ENCODE data around the gene CYBA. TPM values are rescaled to one million over a fixed set of nuclear protein-coding genes. Genes with fewer than 3 reads are reported as not detected.

The CYBA gene
- total and polyA plus RNA-seq, 2 donors (not counting 1 experiment from before 2014, with no cell fraction given), result 701 to 1,336 TPM

DNA sequence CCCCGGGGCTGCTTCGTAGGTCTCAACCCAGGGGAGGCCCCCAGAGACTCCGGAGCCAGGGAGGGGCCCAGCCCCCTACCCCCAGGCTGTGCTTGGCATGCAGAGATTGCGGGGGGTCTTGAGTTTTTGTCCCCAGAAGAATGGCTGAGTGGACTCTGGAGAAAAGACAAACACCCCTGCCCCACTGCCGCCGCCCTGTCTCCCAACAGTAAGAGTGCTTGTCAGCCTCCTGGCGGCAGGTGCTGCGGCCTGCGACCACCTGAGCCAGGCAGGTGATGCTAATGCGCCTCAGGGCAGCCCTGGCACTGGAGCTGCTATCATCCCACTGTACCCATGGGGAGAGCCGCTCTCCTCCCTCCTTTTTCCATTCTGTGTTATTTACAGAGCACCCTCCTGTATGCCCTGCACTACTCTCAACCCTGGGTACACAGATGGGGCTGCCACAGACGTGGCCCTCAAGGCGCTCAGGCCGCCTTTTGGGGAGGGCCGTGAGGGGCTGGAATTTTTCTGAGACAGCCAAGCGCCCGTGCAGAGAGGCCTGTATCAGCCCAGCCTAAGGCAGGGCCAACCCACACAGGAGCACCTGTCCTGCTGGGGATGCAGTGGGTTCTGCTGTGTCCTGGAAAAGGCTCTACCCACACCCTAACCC, 15.1 kb downstream of the CYBA start:
- POLR2A ChIA-PET, result interaction anchor here (0.7 to 2.4 kb wide), 4 partner anchors 9 to 110 kb away, joined by 3 to 16 read pairs (median 3); no protein-coding TSS in a partner anchor
- peak overlapping the region; percentile 85 for H3K27ac Mint-ChIP-seq
- Histone ChIP-seq H3K4me1 (ENCODE audit: control insufficient read depth in 2 of 2, insufficient read depth in 2 of 2, low read length in 2 of 2) (peaks cover 58 to 77% of the 10 kb centered on the region in 2 donors), H3K9me3 (ENCODE audit: control extremely low read depth in 1 of 3, control insufficient read depth in 2 of 3, insufficient read depth in 1 of 3, low read length in 2 of 3) (peaks cover 0 to 27% (median 0%) of the 10 kb centered on the region in 3 donors), H3K9ac (ENCODE audit: low read length) (no peak overlapping the region), H3K4me2 (replicated peaks; ENCODE audit: low read depth, low read length, poor library complexity, severe bottlenecking) (peak overlapping the region; percentile 95), H3K4me3 (ENCODE audit: control extremely low read depth in 1 of 5, extremely low read depth in 1 of 5, insufficient read depth in 1 of 5, low read depth in 2 of 5, low read length in 4 of 5) (no peak overlapping the region), H3K27me3 (replicated peaks in 1 of 4; ENCODE audit: control extremely low read depth in 1 of 4, control insufficient read depth in 3 of 4, insufficient read depth in 4 of 4, low read length in 3 of 4) (peaks cover 0 to 8% (median 0%) of the 10 kb centered on the region in 4 experiments), H3K36me3 (replicated peaks in 1 of 2; ENCODE audit: control extremely low read depth in 1 of 2, control insufficient read depth in 1 of 2, extremely low read depth in 1 of 2, insufficient read depth in 2 of 2, low read length in 1 of 2) (peaks cover 0 to 15% of the 10 kb centered on the region in 2 experiments), H3K27ac (ENCODE audit: low read length in 2 of 2) (no peak overlapping the region), H3K79me2 (ENCODE audit: control insufficient read depth, insufficient read depth, low read length) (peaks cover 9% of the 10 kb centered on the region), H4K20me1 (ENCODE audit: control insufficient read depth, insufficient read depth, low read length, poor library complexity, severe bottlenecking) (peaks cover 43% of the 10 kb centered on the region), H2AFZ (ENCODE audit: insufficient read depth, low read depth, low read length, poor library complexity, severe bottlenecking) (no peak overlapping the region)
- TF ChIP-seq, protein P1, sequence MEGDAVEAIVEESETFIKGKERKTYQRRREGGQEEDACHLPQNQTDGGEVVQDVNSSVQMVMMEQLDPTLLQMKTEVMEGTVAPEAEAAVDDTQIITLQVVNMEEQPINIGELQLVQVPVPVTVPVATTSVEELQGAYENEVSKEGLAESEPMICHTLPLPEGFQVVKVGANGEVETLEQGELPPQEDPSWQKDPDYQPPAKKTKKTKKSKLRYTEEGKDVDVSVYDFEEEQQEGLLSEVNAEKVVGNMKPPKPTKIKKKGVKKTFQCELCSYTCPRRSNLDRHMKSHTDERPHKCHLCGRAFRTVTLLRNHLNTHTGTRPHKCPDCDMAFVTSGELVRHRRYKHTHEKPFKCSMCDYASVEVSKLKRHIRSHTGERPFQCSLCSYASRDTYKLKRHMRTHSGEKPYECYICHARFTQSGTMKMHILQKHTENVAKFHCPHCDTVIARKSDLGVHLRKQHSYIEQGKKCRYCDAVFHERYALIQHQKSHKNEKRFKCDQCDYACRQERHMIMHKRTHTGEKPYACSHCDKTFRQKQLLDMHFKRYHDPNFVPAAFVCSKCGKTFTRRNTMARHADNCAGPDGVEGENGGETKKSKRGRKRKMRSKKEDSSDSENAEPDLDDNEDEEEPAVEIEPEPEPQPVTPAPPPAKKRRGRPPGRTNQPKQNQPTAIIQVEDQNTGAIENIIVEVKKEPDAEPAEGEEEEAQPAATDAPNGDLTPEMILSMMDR (IDR thresholded peaks at IDR 0.05), result no peak
- TF ChIP-seq EZH2 (IDR thresholded peaks at IDR 0.05; ENCODE audit: borderline replicate concordance, insufficient read depth, low read depth, low read length, poor library complexity, severe bottlenecking), result no peak
- CTCF ChIA-PET, result interaction anchor here (0.7 to 2.9 kb wide), 2 partner anchors 49 to 65 kb away, joined by 4 to 9 read pairs; partner anchors contain the start of gene ZC3H18
- H3K4me1 Mint-ChIP-seq, result peaks cover 65% of the 10 kb centered on the region
- peak; percentile 49 for DNase-seq
- 68% methylated on average over 14 of the region's 17 CpGs for WGBS (ENCODE audit: insufficient coverage)
- no peaks in the 10 kb centered on the region for H3K9me3 Mint-ChIP-seq (ENCODE audit: insufficient read depth)
- intact Hi-C loops (cut with micrococcal nuclease), result loop anchor here (2.0 to 10.0 kb wide), 3 partner anchors 65 to 149 kb away; partner anchors contain the start of genes PIEZO1 and ZC3H18
- peak overlapping the region; percentile 68 for H3K4me3 Mint-ChIP-seq
- no peak for ATAC-seq (ENCODE audit: low read depth)
- H3K27me3 Mint-ChIP-seq, result no peaks in the 10 kb centered on the region
